DND-41 (cell line): ENCODE measurements around the gene SLC38A7.
"Not testable (repeated sequence)": the region's sequence is repeated elsewhere in the genome, so short reads cannot be mapped to it uniquely, and the experiment has no call there.

Experiments
- CTCF ChIP-seq: IDR thresholded peaks from 2 replicates; pipeline ENCODE4 v1.5.1; 2012; ENCODE audit warnings: borderline replicate concordance, low read length, moderate library complexity, mild to moderate bottlenecking; ENCODE audit not compliant: poor library complexity, severe bottlenecking; ENCODE audit errors: extremely low read depth
- EZH2 ChIP-seq: IDR thresholded peaks from 3 replicates; pipeline ENCODE4 v1.6.1; 2012; ENCODE audit warnings: borderline replicate concordance, low read depth, mild to moderate bottlenecking, moderate library complexity, low read length, inconsistent platforms; ENCODE audit not compliant: severe bottlenecking

- TF ChIP-seq CTCF, EZH2: not testable (repeated sequence)
Observed at GRCh38 chr16:58637021-58637420, 47.5 kb downstream of the SLC38A7 start.
